GM23248 (cell line): ENCODE measurements around the gene SYNDIG1L.
"Not testable (repeated sequence)": the region's sequence is repeated elsewhere in the genome, so short reads cannot be mapped to it uniquely, and the experiment has no call there.

Experiments
- EZH2 ChIP-seq: fragments of 200-600 bp; sonication (generic); IDR thresholded peaks from 2 replicates; pipeline ENCODE4 v1.6.1; 2018; ENCODE audit warnings: antibody characterized with exemption, mild to moderate bottlenecking; ENCODE audit not compliant: insufficient read depth, poor library complexity, severe bottlenecking
- EZH2phosphoT487 ChIP-seq: fragments of 200-600 bp; sonication (generic); IDR thresholded peaks from 2 replicates; pipeline ENCODE4 v1.6.1; 2018; ENCODE audit warnings: antibody characterized with exemption, moderate library complexity, mild to moderate bottlenecking, low read depth; ENCODE audit not compliant: insufficient read depth

DNA sequence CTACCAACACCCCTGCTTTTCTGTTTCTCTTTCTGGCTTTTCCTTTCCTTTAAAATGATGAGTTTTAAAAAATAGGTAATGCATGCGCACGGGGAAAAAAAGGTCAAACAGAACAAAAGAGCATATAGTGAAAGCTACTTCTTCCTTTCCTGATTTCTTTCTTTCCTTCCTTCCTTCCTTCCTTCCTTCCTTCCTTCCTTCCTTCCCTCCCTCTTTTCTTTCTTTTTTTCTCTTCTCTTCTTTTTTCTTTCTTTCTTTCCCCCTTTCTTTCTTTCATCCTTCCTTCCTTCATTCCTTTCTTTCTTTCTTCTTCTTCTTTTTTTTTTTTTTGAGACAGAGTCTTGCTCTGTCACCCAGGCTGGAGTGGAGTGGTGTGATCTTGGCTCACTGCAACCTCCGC lies 35.5 kb downstream of the SYNDIG1L start:
- TF ChIP-seq EZH2, EZH2phosphoT487: not testable (repeated sequence)
